Activated naive CD8-positive, alpha-beta T cell (primary cell): ENCODE measurements around the gene GCK.

Experiments
- H3K27ac Mint-ChIP-seq: one replicate; pipeline ENCODE4 v1.8.0; 2021; ENCODE audit warnings: mixed read lengths
- H3K27me3 Mint-ChIP-seq: one replicate; pipeline ENCODE4 v1.8.0; 2021; ENCODE audit warnings: mixed read lengths
- H3K36me3 Mint-ChIP-seq: one replicate; pipeline ENCODE4 v1.8.0; 2021; ENCODE audit warnings: mixed read lengths
- H3K4me1 Mint-ChIP-seq: one replicate; pipeline ENCODE4 v1.8.0; 2021; ENCODE audit warnings: low read depth, mixed read lengths
- H3K4me3 Mint-ChIP-seq: one replicate; pipeline ENCODE4 v1.8.0; 2021; ENCODE audit warnings: mild to moderate bottlenecking, mixed read lengths
- H3K9me3 Mint-ChIP-seq: one replicate; pipeline ENCODE4 v1.8.0; 2021; ENCODE audit warnings: low read depth, mixed read lengths

GCK gene

GRCh38 chr7:44102846-44103565 lies 86.2 kb downstream of the GCK start:
- Mint-ChIP-seq H3K4me3 (peak overlapping the region; percentile 71), H3K4me1 (peaks cover 16% of the 10 kb centered on the region), H3K36me3 (no peaks in the 10 kb centered on the region), H3K9me3 (no peaks in the 10 kb centered on the region), H3K27me3 (no peaks in the 10 kb centered on the region), H3K27ac (peak overlapping the region; percentile 74)

- Mint-ChIP-seq H3K27me3 (no peaks in the 10 kb centered on the region), H3K4me3 (peak overlapping the region; percentile 30), H3K4me1 (peaks cover 22% of the 10 kb centered on the region), H3K27ac (peak overlapping the region; percentile 37), H3K9me3 (no peaks in the 10 kb centered on the region), H3K36me3 (no peaks in the 10 kb centered on the region)
These were observed 87.0 kb downstream of the GCK start for GRCh38 chr7:44101966-44102845.

GRCh38 chr7:44101303-44101965 lies 87.8 kb downstream of the GCK start:
- Mint-ChIP-seq H3K4me3 (no peak overlapping the region), H3K27ac (no peak overlapping the region), H3K4me1 (peaks cover 28% of the 10 kb centered on the region), H3K9me3 (no peaks in the 10 kb centered on the region), H3K27me3 (no peaks in the 10 kb centered on the region), H3K36me3 (no peaks in the 10 kb centered on the region)

GRCh38 chr7:44100458-44101302 lies 88.6 kb downstream of the GCK start:
- no peaks in the 10 kb centered on the region for H3K36me3 Mint-ChIP-seq
- H3K27me3 Mint-ChIP-seq = no peaks in the 10 kb centered on the region
- no peak overlapping the region for H3K27ac Mint-ChIP-seq
- peaks cover 21% of the 10 kb centered on the region for H3K4me1 Mint-ChIP-seq
- no peaks in the 10 kb centered on the region for H3K9me3 Mint-ChIP-seq
- no peak overlapping the region for H3K4me3 Mint-ChIP-seq

GRCh38 chr7:44099669-44100068 lies 89.6 kb downstream of the GCK start:
- Mint-ChIP-seq H3K4me1 (peaks cover 14% of the 10 kb centered on the region), H3K4me3 (no peak overlapping the region), H3K9me3 (no peaks in the 10 kb centered on the region), H3K27me3 (no peaks in the 10 kb centered on the region), H3K27ac (no peak overlapping the region), H3K36me3 (no peaks in the 10 kb centered on the region)

GRCh38 chr7:44098092-44099068 lies 90.9 kb downstream of the GCK start:
- Mint-ChIP-seq H3K9me3 (no peaks in the 10 kb centered on the region), H3K27me3 (no peaks in the 10 kb centered on the region), H3K27ac (no peak overlapping the region), H3K4me1 (peaks cover 14% of the 10 kb centered on the region), H3K36me3 (no peaks in the 10 kb centered on the region), H3K4me3 (no peak overlapping the region)

GRCh38 chr7:44097064-44097932 lies 91.9 kb downstream of the GCK start:
- H3K9me3 Mint-ChIP-seq = no peaks in the 10 kb centered on the region
- H3K4me3 Mint-ChIP-seq = no peak overlapping the region
- H3K36me3 Mint-ChIP-seq = no peaks in the 10 kb centered on the region
- no peaks in the 10 kb centered on the region for H3K27me3 Mint-ChIP-seq
- H3K27ac Mint-ChIP-seq = no peak overlapping the region
- H3K4me1 Mint-ChIP-seq = peaks cover 14% of the 10 kb centered on the region

GRCh38 chr7:44096326-44096881 lies 92.8 kb downstream of the GCK start:
- Mint-ChIP-seq H3K9me3 (no peaks in the 10 kb centered on the region), H3K4me3 (no peak overlapping the region), H3K4me1 (peaks cover 14% of the 10 kb centered on the region), H3K27ac (no peak overlapping the region), H3K36me3 (no peaks in the 10 kb centered on the region), H3K27me3 (no peaks in the 10 kb centered on the region)

GRCh38 chr7:44095781-44096180 lies 93.5 kb downstream of the GCK start:
- H3K27ac Mint-ChIP-seq = no peak overlapping the region
- H3K27me3 Mint-ChIP-seq = peaks cover 2% of the 10 kb centered on the region
- no peak overlapping the region for H3K4me3 Mint-ChIP-seq
- H3K9me3 Mint-ChIP-seq = no peaks in the 10 kb centered on the region
- H3K4me1 Mint-ChIP-seq = peaks cover 14% of the 10 kb centered on the region
- no peaks in the 10 kb centered on the region for H3K36me3 Mint-ChIP-seq

- Mint-ChIP-seq H3K27me3 (peaks cover 2% of the 10 kb centered on the region), H3K27ac (no peak overlapping the region), H3K36me3 (no peaks in the 10 kb centered on the region), H3K9me3 (no peaks in the 10 kb centered on the region), H3K4me3 (no peak overlapping the region), H3K4me1 (peaks cover 14% of the 10 kb centered on the region)
These were observed 94.2 kb downstream of the GCK start for GRCh38 chr7:44094883-44095592.

- no peaks in the 10 kb centered on the region for H3K9me3 Mint-ChIP-seq
- H3K27me3 Mint-ChIP-seq = peaks cover 2% of the 10 kb centered on the region
- H3K36me3 Mint-ChIP-seq = no peaks in the 10 kb centered on the region
- no peak overlapping the region for H3K27ac Mint-ChIP-seq
- no peak overlapping the region for H3K4me3 Mint-ChIP-seq
- H3K4me1 Mint-ChIP-seq = peaks cover 12% of the 10 kb centered on the region
These were observed 94.9 kb downstream of the GCK start for GRCh38 chr7:44094365-44094764.
